Inflammatory macrophage treated with lipopolysaccharide for 4 hours (primary cell): ENCODE results near the gene PTGER1.
A peak's percentile ranks its signal among the peaks of the same experiment; 100 is the strongest.
"Not testable (repeated sequence)": the region's sequence is repeated elsewhere in the genome, so short reads cannot be mapped to it uniquely, and the experiment has no call there.

Source experiments
- DNase-seq: peaks from one replicate; pipeline ENCODE4 v3.0.0-alpha.2; 2020

Gene PTGER1

GRCh38 chr19:14475251-14476073, at the start of gene PTGER1:
TSS of gene PTGER1 (minus strand) at chr19:14475354. CDS start at chr19:14474320, 1,034 bp downstream.
- DNase-seq: peak; percentile 28

GRCh38 chr19:14520543-14520942, 45.4 kb upstream of the PTGER1 start:
- no peak for DNase-seq

GRCh38 chr19:14519860-14520407, 44.8 kb upstream of the PTGER1 start:
- peak; percentile 80 for DNase-seq

GRCh38 chr19:14519245-14519859, 44.2 kb upstream of the PTGER1 start:
- DNase-seq: no peak

- peak; percentile 83 for DNase-seq
Measured at GRCh38 chr19:14517840-14518505, 42.8 kb upstream of the PTGER1 start, which contains the start of gene DNAJB1. TSS of gene DNAJB1 (minus strand) at chr19:14518397. CDS start at chr19:14518349, 48 bp downstream.

- no peak for DNase-seq
Measured at GRCh38 chr19:14517446-14517839, 42.3 kb upstream of the PTGER1 start.

- no peak for DNase-seq
Measured at GRCh38 chr19:14516746-14517438, 41.7 kb upstream of the PTGER1 start.

GRCh38 chr19:14516048-14516534, 40.9 kb upstream of the PTGER1 start:
- DNase-seq: no peak

GRCh38 chr19:14515501-14516047, 40.4 kb upstream of the PTGER1 start:
- no peak for DNase-seq

- DNase-seq: no peak
Measured at GRCh38 chr19:14514215-14514863, 39.2 kb upstream of the PTGER1 start.

GRCh38 chr19:14512406-14512961, 37.3 kb upstream of the PTGER1 start:
- DNase-seq: no peak

- DNase-seq: no peak
Measured at GRCh38 chr19:14511229-14511593, 36.1 kb upstream of the PTGER1 start.

GRCh38 chr19:14510311-14511228, 35.4 kb upstream of the PTGER1 start:
- peak; percentile 97 for DNase-seq

GRCh38 chr19:14507704-14508542, 32.8 kb upstream of the PTGER1 start:
- DNase-seq: peak; percentile 88

GRCh38 chr19:14505488-14506239, 30.5 kb upstream of the PTGER1 start:
- peak; percentile 57 for DNase-seq

- DNase-seq: not testable (repeated sequence)
Measured at GRCh38 chr19:14504575-14504974, 29.4 kb upstream of the PTGER1 start.

- DNase-seq: no peak
Measured at GRCh38 chr19:14503285-14503684, 28.1 kb upstream of the PTGER1 start.

- DNase-seq: no peak
Measured at GRCh38 chr19:14502334-14503092, 27.4 kb upstream of the PTGER1 start.
